HG03558 (cell line): ENCODE data around the gene TUBGCP5.

Source experiments
- ATAC-seq: cut with Tn5 transposase; IDR thresholded peaks from one replicate; pipeline ENCODE4 v1.9.1; 2021; ENCODE audit warnings: moderate number of reproducible peaks; ENCODE audit not compliant: unreplicated experiment; ENCODE audit errors: extremely low read depth

Gene TUBGCP5

DNA sequence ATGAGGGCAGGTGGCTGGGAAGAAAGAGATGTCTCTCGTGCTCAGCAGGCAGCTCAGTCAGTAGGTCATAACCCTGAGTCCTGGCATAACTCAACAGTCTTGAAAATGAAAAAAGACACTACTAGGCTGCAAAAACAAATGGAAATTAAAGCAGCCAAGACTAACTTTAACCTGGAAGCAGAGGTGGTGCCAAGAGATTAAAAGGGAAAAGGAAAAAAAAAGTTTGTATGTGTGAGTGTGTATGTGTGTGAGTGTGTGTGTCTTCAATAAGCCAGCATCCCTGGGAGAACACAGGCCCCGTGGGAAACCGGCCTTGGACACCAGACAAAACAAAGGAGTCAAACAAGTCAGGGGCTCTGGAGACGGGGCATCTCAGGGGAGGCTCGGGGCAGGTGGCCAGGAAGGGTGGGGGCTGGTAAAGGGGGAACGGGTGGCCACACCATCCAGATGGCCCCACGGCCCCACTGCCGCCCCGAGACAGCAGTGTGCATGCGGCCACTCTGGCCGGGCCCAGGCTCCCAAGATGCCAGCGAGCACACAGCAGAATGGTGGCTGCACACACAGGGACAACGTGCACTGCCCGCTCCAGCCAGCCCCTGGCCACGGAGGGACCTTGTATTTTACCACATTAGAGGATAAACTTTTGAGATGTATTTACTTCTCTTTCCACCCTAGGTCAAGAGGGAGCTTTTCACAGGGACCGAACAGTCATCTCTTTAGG, 83.0 kb downstream of the TUBGCP5 start:
- ATAC-seq = no peak

DNA sequence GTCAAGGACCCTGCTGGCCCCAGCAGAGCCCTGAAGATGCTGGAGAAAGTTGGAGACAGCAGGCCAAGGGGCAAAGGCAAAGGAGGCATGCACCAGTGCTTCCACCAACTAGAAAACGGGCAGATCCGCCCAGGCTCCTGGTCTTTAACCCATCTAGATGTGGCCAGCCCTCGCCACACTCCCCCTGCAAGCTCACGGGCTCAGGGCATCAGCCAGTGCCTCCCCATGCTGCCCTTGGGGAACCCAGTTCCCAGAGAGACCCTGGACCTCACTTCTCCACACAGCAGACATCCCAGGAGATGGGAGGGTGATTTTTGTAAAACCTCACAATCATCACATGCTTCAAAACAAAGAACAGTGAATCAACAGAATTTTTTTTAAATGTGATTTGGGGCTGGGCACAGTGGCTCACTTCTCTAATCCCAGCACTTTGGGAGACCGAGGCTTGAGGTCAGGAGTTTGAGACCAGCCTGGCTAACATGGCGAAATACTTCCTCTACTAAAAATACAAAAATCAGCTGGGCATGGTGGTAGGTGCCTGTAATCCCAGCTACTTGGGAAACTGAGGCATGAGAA, 83.7 kb downstream of the TUBGCP5 start:
- ATAC-seq = no peak

DNA sequence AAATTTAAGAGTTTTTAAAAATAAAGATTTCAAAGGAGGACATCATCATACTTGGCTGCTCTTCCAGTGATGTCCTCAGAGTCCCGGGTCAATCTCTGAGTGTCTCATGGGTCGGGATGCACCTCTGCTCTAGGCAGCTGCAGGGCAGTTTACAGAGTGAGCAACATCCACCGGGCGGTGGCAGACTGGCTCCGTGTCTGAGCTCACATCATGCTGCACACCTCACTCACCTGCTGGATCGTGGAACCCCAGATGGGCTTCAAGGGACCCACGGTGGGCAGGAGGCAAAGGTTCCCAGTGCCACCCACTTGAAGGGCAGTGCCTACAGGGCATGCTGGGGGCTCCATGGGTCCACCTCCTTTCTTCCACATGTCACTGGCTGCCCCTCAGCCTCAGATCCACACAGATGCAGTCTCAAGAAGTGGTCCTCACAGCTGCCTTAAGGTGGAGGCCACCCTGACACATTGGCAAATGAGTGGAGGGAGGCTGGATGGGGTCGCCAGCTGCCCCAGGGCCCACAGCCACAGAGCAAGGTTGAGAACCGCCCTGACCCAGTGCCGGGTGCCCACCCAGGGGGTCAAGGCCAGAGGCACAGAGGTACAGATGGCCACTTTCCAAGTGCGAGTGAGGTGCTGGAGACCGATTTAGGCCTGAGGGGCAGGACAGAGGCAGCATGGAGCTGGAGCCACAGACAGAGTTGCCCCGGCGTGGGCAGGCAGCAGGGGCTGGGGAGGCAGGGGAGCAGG, 84.4 kb downstream of the TUBGCP5 start:
- no peak for ATAC-seq

DNA sequence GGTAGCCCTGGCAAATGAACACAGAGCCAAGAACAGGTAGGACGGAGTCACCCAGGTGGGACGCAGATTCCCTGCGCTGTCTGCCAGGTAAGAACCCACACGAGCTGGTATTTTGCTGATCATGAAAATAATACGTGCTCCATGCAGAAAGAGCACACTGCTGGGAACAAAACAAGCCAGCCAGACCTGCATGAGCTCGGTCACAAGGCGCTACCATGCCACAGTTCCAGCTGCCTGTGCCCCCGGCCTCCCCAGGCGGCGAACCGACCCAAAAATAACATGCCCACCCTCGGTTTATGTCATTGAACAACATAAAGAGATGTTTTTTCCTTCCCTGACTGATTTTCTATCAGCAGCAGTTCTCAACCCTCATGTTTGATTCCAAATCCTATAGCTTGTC, 85.0 kb downstream of the TUBGCP5 start:
- no peak for ATAC-seq

DNA sequence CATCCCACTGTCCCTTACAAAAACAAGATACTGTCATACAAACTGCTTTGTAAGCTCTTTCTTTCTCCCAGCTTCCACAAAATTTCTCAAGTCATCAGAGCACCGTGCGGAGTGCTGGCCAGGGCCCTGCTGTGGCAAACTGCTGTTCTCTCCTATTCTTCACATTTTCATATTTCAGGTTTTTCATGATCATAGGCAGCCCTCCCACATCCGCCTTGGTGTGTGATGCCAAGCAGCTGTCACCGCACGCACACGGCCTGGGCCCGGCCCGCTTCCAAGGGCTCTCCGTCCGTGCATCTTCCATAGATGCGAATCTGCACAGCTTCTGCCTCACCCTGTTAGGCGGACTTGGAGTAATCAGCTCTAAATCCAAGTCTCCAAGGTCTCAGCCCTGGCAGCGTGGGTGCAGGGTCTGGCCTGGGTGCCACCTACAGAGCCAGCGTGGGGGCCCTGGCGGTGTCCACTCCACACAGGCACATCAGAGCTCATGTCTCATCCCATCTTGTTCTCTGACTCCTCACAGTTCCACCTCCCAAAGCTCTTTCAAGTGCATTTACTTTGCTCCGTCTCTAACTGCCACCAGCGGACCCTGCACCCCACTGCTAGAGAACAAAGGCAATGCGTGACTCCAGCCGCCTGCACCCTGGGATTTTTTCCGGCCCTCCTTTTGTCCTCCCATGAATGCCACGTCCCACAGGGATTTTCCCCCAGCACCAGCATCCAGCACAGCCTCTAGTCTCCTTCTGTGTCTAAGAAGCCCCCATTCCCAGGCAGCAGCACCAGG, 86.4 kb downstream of the TUBGCP5 start:
- ATAC-seq = no peak

DNA sequence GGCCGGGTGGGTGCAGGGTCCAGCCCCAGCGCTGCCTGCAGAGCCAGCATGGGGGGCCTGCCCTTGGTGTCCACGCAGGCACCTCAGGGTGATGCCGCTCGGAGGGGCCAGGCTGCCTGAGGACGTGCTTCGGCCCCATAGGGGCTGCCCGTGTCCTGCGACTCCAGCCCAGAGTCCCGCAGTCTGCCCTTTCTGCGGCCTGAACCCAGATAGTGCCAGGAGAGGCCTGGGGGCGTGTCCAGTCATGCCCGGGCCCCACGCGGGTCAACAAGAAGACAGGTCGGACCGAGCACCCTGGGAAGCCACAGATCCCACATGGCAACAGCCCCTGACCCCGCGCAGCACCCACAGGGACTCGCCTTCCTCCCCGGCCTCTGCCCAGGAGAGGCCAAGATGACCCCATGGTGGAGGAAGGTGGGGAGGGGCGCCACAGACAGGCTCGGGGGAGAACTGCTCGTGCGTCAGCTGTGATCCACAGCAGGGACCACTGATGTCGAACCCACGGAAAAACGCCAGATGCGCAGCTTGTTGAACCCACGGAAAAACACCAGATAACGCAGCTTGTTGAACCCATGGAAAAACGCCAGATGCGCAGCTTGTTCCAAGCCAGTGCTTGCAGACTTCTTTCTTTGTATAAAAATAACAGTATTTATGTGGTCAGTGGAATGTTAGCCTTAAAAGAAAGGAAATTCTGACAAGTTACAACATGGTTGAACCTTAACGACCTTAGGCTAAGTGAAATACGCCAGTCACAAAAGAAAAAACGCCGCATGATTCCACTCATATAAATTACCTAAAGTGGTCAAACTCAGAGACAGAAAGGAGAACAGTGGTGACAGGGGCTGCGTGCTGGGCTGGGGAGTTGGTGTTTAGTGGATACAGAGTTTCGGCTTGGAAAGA, 87.7 kb downstream of the TUBGCP5 start:
- no peak for ATAC-seq

DNA sequence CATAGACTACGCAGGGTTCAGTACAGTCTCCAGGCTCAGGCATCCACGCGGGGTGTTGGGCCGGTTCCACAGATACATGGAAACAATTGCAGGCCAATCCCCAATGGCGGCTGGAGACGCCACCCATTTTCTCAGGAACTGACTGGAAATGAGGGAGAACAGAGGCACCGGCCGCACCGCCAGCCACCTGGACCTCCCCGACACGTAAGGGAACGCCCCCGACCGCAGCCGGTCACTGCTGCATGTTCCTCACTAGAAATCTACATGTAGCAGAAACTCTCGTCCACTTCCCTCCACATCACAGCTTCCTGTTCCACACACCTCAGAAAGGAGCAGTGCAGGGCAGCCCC, 88.4 kb downstream of the TUBGCP5 start:
- ATAC-seq = no peak

DNA sequence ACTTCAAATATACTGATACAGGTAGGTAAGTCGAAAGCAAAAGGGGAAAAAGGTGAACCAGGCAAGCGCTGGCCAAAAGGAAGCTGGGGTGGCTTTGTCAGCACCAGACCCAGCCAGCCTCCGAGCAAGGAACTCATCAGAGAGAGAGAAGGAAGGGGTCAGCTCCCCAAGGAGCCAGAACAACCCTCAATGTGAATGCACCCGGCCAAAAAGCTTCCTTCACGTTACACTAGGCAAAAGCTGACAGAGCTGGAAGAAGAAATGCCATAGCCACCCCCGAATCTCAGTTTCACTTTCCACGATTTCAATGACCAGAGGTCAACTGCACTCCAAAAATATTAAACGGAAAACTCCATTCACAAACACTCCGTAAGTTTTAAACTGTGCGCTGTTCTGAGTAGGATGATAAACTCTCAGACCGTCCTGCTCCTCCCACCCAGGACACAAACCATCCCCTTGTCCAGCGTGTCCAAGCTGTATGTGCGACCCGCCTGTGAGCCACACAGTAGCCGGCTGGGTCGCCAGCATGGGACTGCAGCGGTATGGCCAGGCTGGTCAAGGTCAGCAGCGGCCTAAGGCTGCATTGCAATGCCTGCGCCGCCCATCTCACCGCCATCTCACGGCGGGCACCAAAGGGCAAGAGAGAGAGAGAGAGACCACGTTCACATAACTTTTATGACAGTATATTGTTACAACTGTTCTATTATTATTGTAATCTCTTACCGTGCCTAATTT, 88.9 kb downstream of the TUBGCP5 start:
- ATAC-seq = no peak
